ENCODE results near the gene TOP2A.

The TOP2A gene

GRCh38 chr17:40417609-40418427 is at the start of gene TOP2A:
Gene TOP2A (minus strand): TSS chr17:40417896. CDS start chr17:40417791, 105 bp downstream.
- Histone ChIP-seq H3K9ac (peak within 1 kb of the TSS; percentile 63; the same call in 1 of the 2 replicates), H3K27me3 (ENCODE audit: insufficient read depth, low read depth) (no peaks in the 10 kb centered on the region), H3K27ac (peak within 1 kb of the TSS; percentile 43; the same call in 1 of the 2 replicates), H3K4me1 (ENCODE audit: low read depth, poor library complexity, severe bottlenecking) (peaks cover 26% of the 10 kb centered on the region), H3K4me3 (IDR thresholded peaks at IDR 0.05; ENCODE audit: insufficient read depth, low read depth, low read length) (peak within 1 kb of the TSS; percentile 70), H2AFZ (ENCODE audit: low read depth) (peak within 1 kb of the TSS; percentile 92), H4K20me1 (ENCODE audit: insufficient read depth) (no peaks in the 10 kb centered on the region), H3K36me3 (ENCODE audit: insufficient read depth) (peaks cover 14% of the 10 kb centered on the region), H3K79me2 (ENCODE audit: insufficient read depth, low read depth) (peaks cover 27% of the 10 kb centered on the region), H3K4me2 (peak within 1 kb of the TSS; percentile 87)
- no peak; the same call in 1 of the 2 replicates for TF ChIP-seq CTCF (conservative IDR thresholded peaks at IDR 0.05; ENCODE audit: low read depth, low read length)

- Histone ChIP-seq H3K4me3 (IDR thresholded peaks at IDR 0.05; ENCODE audit: insufficient read depth, low read depth, low read length) (no peak overlapping the region), H3K79me2 (ENCODE audit: insufficient read depth, low read depth) (no peaks in the 10 kb centered on the region), H3K9ac (no peak overlapping the region), H3K27ac (no peak overlapping the region), H3K27me3 (ENCODE audit: insufficient read depth, low read depth) (peaks cover 34% of the 10 kb centered on the region; the same call in 1 of the 2 replicates), H3K4me2 (no peak overlapping the region), H3K4me1 (ENCODE audit: low read depth, poor library complexity, severe bottlenecking) (no peaks in the 10 kb centered on the region), H3K36me3 (ENCODE audit: insufficient read depth) (no peaks in the 10 kb centered on the region), H2AFZ (ENCODE audit: low read depth) (no peak overlapping the region), H4K20me1 (ENCODE audit: insufficient read depth) (no peaks in the 10 kb centered on the region)
- no peak for TF ChIP-seq CTCF (conservative IDR thresholded peaks at IDR 0.05; ENCODE audit: low read depth, low read length)
These were observed 49.7 kb upstream of the TOP2A start for GRCh38 chr17:40467281-40467867.

- Histone ChIP-seq H3K27me3 (ENCODE audit: insufficient read depth, low read depth) (peaks cover 34% of the 10 kb centered on the region; the same call in 1 of the 2 replicates), H4K20me1 (ENCODE audit: insufficient read depth) (no peaks in the 10 kb centered on the region), H2AFZ (ENCODE audit: low read depth) (no peak overlapping the region), H3K27ac (no peak overlapping the region), H3K79me2 (ENCODE audit: insufficient read depth, low read depth) (no peaks in the 10 kb centered on the region), H3K4me2 (no peak overlapping the region), H3K36me3 (ENCODE audit: insufficient read depth) (no peaks in the 10 kb centered on the region), H3K4me1 (ENCODE audit: low read depth, poor library complexity, severe bottlenecking) (no peaks in the 10 kb centered on the region), H3K9ac (no peak overlapping the region), H3K4me3 (IDR thresholded peaks at IDR 0.05; ENCODE audit: insufficient read depth, low read depth, low read length) (no peak overlapping the region)
- no peak for TF ChIP-seq CTCF (conservative IDR thresholded peaks at IDR 0.05; ENCODE audit: low read depth, low read length)
These were observed 48.7 kb upstream of the TOP2A start for GRCh38 chr17:40466298-40466971.

GRCh38 chr17:40464392-40464855 is 46.7 kb upstream of the TOP2A start:
- Histone ChIP-seq H3K27me3 (ENCODE audit: insufficient read depth, low read depth) (peaks cover 29% of the 10 kb centered on the region; the same call in 1 of the 2 replicates), H2AFZ (ENCODE audit: low read depth) (no peak overlapping the region)
- no peak for TF ChIP-seq CTCF (conservative IDR thresholded peaks at IDR 0.05; ENCODE audit: low read depth, low read length)

More at GRCh38 chr17:40464392-40464855, 46.7 kb upstream of the TOP2A start:
- H3K27ac ChIP-seq, result no peak overlapping the region
- no peak overlapping the region for H3K4me2 ChIP-seq
- no peaks in the 10 kb centered on the region for H3K79me2 ChIP-seq (ENCODE audit: insufficient read depth, low read depth)
- H3K4me3 ChIP-seq (IDR thresholded peaks at IDR 0.05; ENCODE audit: insufficient read depth, low read depth, low read length), result no peak overlapping the region
- no peak overlapping the region for H3K9ac ChIP-seq
- no peaks in the 10 kb centered on the region for H4K20me1 ChIP-seq (ENCODE audit: insufficient read depth)
- H3K4me1 ChIP-seq (ENCODE audit: low read depth, poor library complexity, severe bottlenecking), result no peaks in the 10 kb centered on the region
- no peaks in the 10 kb centered on the region for H3K36me3 ChIP-seq (ENCODE audit: insufficient read depth)

Measured in KMS-11 (cell line).